Measurements from ENCODE around the gene WNT11. TPM values are rescaled to one million over a fixed set of nuclear protein-coding genes. Genes with fewer than 3 reads are reported as not detected.

The WNT11 gene
- total RNA-seq, 3 donors from 2014 or later (not counting 1 experiment from before 2014, with no cell fraction given) = 0.47 to 1.3 (median 0.80) TPM

DNA sequence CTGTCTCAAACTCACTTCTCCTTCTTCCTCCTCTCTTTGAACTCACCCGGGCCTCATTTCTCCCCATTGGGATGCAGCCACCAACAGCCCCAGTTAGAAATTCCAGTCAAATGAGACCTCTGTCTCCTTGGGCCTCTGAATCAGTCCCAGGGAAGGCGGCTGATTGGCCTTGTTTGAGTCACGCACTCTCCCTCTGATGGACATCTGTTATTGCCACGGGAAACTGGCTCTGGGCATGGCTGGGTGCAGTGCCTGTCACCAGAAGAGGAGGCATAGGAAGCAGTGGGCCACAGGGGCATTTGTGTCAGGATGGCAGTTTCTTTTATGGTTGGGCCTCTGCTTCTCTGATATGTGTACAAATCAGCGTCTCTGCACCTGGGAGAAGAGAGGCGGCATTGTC lies 9.6 kb upstream of the WNT11 start:
- Mint-ChIP-seq H3K4me1 (peaks cover 0 to 2% of the 10 kb centered on the region in 2 donors), H3K36me3 (no peaks in the 10 kb centered on the region), H3K9me3 (no peaks in the 10 kb centered on the region), H3K27ac (no peak overlapping the region), H3K4me3 (no peak overlapping the region), H3K27me3 (ENCODE audit: low read depth in 2 of 2) (peaks cover 0 to 21% of the 10 kb centered on the region in 2 donors)
- Histone ChIP-seq H3K9me3 (ENCODE audit: control insufficient read depth, insufficient read depth, low read length) (no peaks in the 10 kb centered on the region), H3K27ac (ENCODE audit: low read length) (no peak overlapping the region), H3K4me3 (ENCODE audit: low read length) (no peak overlapping the region), H3K27me3 (ENCODE audit: control insufficient read depth, insufficient read depth, low read length) (peaks cover 15% of the 10 kb centered on the region), H3K4me1 (ENCODE audit: control insufficient read depth, insufficient read depth, low read length) (peaks cover 2% of the 10 kb centered on the region), H3K36me3 (ENCODE audit: control insufficient read depth, insufficient read depth, low read length) (no peaks in the 10 kb centered on the region)
- ATAC-seq (no peak), DNase-seq (no peak)
- 81% methylated on average over 6 of the region's 6 CpGs for WGBS (ENCODE audit: insufficient coverage)
- no peak for TF ChIP-seq CTCF (IDR thresholded peaks at IDR 0.05)
- intact Hi-C loops (cut with micrococcal nuclease) = no loop called here

DNA sequence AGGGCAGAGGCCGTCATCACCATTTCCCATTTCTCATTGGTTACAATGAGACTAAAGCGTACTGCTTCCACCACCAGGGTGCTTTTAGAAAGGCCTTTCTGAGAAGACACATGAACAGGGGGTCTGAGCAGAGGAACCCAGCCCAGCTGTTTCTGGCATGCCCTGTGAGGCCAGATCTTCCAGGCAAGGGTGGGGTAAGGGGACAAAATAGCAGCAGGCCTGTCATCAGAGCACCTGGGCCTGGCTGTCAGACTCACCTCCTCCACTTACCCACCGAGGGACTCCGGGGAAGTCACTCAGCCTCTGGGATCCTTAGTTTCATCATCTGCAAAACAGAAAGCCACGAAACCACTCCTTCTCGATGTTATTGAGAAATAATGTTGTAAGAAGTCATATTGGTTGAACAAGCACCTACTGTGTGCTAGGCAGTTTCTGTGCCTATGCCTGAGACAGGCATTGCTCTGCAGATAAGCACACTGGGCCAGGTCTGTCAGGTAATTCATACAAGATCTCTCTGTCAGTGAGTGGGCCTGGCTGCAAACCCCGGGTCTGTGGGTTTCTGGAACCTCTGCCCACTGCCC lies 8.8 kb upstream of the WNT11 start:
- no peaks in the 10 kb centered on the region for H3K36me3 Mint-ChIP-seq
- Histone ChIP-seq H3K36me3 (ENCODE audit: control insufficient read depth, insufficient read depth, low read length) (no peaks in the 10 kb centered on the region), H3K27ac (ENCODE audit: low read length) (no peak overlapping the region), H3K4me1 (ENCODE audit: control insufficient read depth, insufficient read depth, low read length) (peaks cover 7% of the 10 kb centered on the region), H3K9me3 (ENCODE audit: control insufficient read depth, insufficient read depth, low read length) (no peaks in the 10 kb centered on the region), H3K4me3 (ENCODE audit: low read length) (no peak overlapping the region), H3K27me3 (ENCODE audit: control insufficient read depth, insufficient read depth, low read length) (peaks cover 17% of the 10 kb centered on the region)
- DNase-seq (no peak), ATAC-seq (no peak)
- peaks cover 0 to 27% of the 10 kb centered on the region in 2 donors for H3K27me3 Mint-ChIP-seq (ENCODE audit: low read depth in 2 of 2)
- intact Hi-C loops (cut with micrococcal nuclease) = no loop called here
- H3K4me3 Mint-ChIP-seq = no peak overlapping the region
- WGBS (ENCODE audit: insufficient coverage) = 78% methylated on average over 7 of the region's 7 CpGs
- peaks cover 0 to 6% of the 10 kb centered on the region in 2 donors for H3K4me1 Mint-ChIP-seq
- H3K27ac Mint-ChIP-seq = no peak overlapping the region
- no peak for TF ChIP-seq CTCF (IDR thresholded peaks at IDR 0.05)
- H3K9me3 Mint-ChIP-seq = no peaks in the 10 kb centered on the region

DNA sequence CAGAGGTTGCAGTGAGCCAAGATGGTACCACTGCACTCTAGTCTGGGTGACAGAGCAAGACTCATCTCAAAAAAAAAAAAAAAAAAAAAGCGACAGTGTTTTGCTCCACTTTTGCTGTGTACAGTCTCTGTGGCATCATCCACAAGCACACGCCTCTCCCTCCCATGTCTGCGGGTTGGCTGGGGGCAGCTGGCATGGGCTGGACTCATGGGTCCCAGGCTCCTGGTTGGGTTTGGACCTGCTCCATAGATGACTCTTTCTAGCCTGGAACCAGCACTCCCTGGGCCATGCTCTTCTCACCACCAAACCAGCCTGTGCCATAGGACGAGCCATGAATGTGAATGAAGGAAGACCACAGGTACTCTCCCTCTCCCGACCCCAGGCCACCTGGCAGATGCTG lies 7.9 kb upstream of the WNT11 start:
- 84% methylated on average over 5 of the region's 5 CpGs for WGBS (ENCODE audit: insufficient coverage)
- H3K4me3 ChIP-seq (ENCODE audit: low read length) = no peak overlapping the region
- intact Hi-C loops (cut with micrococcal nuclease) = no loop called here
- Mint-ChIP-seq H3K27me3 (ENCODE audit: low read depth in 2 of 2) (peaks cover 0 to 27% of the 10 kb centered on the region in 2 donors), H3K4me1 (peaks cover 0 to 6% of the 10 kb centered on the region in 2 donors), H3K4me3 (no peak overlapping the region), H3K36me3 (no peaks in the 10 kb centered on the region), H3K9me3 (no peaks in the 10 kb centered on the region), H3K27ac (no peak overlapping the region)
- no peak overlapping the region for H3K27ac ChIP-seq (ENCODE audit: low read length)
- peaks cover 16% of the 10 kb centered on the region for H3K4me1 ChIP-seq (ENCODE audit: control insufficient read depth, insufficient read depth, low read length)
- DNase-seq (no peak), ATAC-seq (no peak)
- no peak for TF ChIP-seq CTCF (IDR thresholded peaks at IDR 0.05)
- H3K9me3 ChIP-seq (ENCODE audit: control insufficient read depth, insufficient read depth, low read length) = no peaks in the 10 kb centered on the region
- no peaks in the 10 kb centered on the region for H3K36me3 ChIP-seq (ENCODE audit: control insufficient read depth, insufficient read depth, low read length)
- peaks cover 21% of the 10 kb centered on the region for H3K27me3 ChIP-seq (ENCODE audit: control insufficient read depth, insufficient read depth, low read length)

All from natural killer cell (primary cell).